Stimulated activated CD8-positive, alpha-beta memory T cell treated with anti-CD3 and anti-CD28 coated beads, Interleukin-4, amount 100 ng/mL, for 48 hours (primary cell): ENCODE results near the gene MBOAT7.

Experiments used
- DNase-seq: peaks from one replicate; pipeline ENCODE4 v3.0.0-alpha.2; 2020

The MBOAT7 gene

GRCh38 chr19:54159352-54160181 lies 29.8 kb downstream of the MBOAT7 start, which contains the start of gene LENG1:
Gene LENG1, minus strand, starts transcription at chr19:54159721. Its CDS starts 26 bp downstream, at chr19:54159695.
- DNase-seq = peak; percentile 98

GRCh38 chr19:54158812-54159351 lies 30.5 kb downstream of the MBOAT7 start:
- DNase-seq = peak; percentile 56

- DNase-seq = no peak
Measured at GRCh38 chr19:54156953-54157352, 32.4 kb downstream of the MBOAT7 start.

- DNase-seq = no peak
Measured at GRCh38 chr19:54156490-54156889, 32.9 kb downstream of the MBOAT7 start.

- DNase-seq = no peak
Measured at GRCh38 chr19:54155694-54156093, 33.7 kb downstream of the MBOAT7 start.

GRCh38 chr19:54154603-54155345 lies 34.6 kb downstream of the MBOAT7 start:
- DNase-seq = no peak

GRCh38 chr19:54153731-54154326 lies 35.6 kb downstream of the MBOAT7 start:
- no peak for DNase-seq

- no peak for DNase-seq
Measured at GRCh38 chr19:54152878-54153524, 36.4 kb downstream of the MBOAT7 start.

GRCh38 chr19:54152267-54152666 lies 37.1 kb downstream of the MBOAT7 start:
- DNase-seq = no peak

GRCh38 chr19:54151362-54152035 lies 37.9 kb downstream of the MBOAT7 start:
- DNase-seq = no peak

GRCh38 chr19:54149021-54149812 lies 40.2 kb downstream of the MBOAT7 start:
- no peak for DNase-seq

- DNase-seq = no peak
Measured at GRCh38 chr19:54148158-54148557, 41.2 kb downstream of the MBOAT7 start.

- DNase-seq = no peak
Measured at GRCh38 chr19:54147676-54148075, 41.7 kb downstream of the MBOAT7 start.

- no peak for DNase-seq
Measured at GRCh38 chr19:54145541-54146158, 43.7 kb downstream of the MBOAT7 start.

GRCh38 chr19:54142166-54142780 lies 47.1 kb downstream of the MBOAT7 start:
- DNase-seq = no peak

GRCh38 chr19:54141356-54141755 lies 48.0 kb downstream of the MBOAT7 start:
- DNase-seq = no peak

GRCh38 chr19:54138489-54139256 lies 50.7 kb downstream of the MBOAT7 start:
- peak; percentile 71 for DNase-seq

GRCh38 chr19:54137699-54138488 lies 51.5 kb downstream of the MBOAT7 start, which contains the start of gene CNOT3:
Gene CNOT3, plus strand, starts transcription at chr19:54137762. Its CDS starts 5,217 bp downstream, at chr19:54142979.
- peak; percentile 43 for DNase-seq
